HG02678 (cell line): ENCODE results near the gene RABEP1.
"Not testable (repeated sequence)": the region's sequence is repeated elsewhere in the genome, so short reads cannot be mapped to it uniquely, and the experiment has no call there.

Experiments used
- ATAC-seq: cut with Tn5 transposase; IDR thresholded peaks from one replicate; pipeline ENCODE4 v1.9.1; 2021; ENCODE audit warnings: mild to moderate bottlenecking, moderate library complexity; ENCODE audit not compliant: unreplicated experiment

Gene RABEP1

DNA sequence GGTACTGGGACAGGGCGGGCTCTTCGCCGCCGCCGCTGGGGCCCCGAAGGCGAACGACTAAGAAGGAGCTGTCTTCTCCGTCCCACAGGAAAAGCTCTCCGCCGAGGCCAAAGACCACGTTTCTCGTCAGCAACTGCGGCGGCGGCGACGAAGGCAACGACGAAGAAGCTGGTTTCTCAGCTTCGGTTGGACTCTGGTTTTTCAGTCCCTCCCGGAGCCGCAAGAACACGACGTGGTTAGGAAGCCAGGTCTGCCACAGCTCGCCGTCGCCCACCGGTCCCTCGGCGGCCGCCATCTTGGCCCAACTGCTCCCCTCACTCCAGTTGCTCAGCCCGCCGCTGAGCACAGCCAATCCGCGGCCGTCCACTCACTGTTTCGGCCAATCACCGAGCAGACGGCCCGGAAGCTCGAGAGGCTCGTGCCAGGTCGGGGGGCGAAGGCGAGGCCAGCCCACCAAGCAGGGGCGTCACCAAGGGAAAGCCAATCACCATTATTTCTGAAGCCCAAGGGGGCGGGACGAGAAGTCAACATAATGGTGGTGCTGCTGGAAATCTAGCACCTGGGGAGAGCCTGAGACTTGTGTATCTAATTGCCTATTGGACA is 137.4 kb downstream of the RABEP1 start, which contains the start of gene NUP88:
NUP88 (minus strand) TSS at position 307 of the 603 bp plus-strand sequence; CDS start at position 295, 12 bp downstream.
- peak; percentile 90 for ATAC-seq

DNA sequence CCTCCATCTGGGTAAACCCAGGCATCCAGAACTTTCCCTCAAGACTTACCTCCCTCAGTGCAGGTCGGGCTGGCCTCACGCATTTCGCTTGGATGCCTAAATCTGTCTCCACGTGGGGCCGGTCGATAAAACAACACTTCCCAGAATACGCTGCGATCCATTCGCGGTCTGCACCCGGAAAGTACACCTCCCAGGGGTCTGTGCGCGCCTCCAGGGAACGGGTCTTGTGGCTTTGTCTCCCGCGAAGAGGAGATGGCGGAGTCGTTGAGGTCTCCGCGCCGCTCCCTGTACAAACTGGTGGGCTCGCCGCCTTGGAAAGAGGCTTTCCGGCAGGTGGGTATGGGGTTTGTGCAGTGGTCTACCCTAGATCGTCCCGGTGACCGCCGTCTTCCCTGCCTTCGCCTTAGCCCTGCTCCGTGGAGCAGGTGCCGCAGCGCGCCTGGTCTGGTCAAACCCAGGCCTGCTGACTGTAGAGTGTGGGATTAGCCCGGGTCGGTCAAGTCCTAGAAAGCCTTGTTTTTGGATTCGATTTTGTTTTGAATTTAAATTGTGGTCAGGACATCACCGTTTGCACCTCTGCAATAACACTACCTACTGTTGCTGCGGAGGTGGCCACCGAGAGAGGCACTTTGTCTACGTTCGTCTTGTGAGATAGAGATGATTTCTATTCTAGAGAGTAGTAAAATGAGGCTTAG is 138.0 kb downstream of the RABEP1 start, which contains the start of gene RPAIN:
RPAIN (plus strand) TSS at position 224 of the 695 bp plus-strand sequence; CDS start at position 253, 29 bp downstream.
- peak; percentile 58 for ATAC-seq

DNA sequence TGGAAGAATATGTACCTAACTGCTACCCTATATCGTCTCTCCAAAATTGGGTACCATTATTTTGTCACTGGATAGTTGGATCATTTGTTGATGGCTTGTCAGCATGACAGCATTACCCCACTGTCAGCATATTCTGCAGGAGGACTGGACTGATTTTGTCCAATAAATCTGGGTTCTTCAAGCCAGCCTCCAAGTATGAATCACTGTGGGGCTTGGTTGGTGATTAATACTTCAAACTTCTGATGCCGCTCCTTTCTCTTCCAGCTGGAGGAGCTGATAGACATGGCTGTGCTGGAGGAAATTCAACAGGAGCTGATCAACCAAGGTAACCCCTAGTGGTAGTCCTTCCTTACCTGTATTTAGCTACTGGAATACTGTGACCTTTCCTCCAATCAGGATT is 140.4 kb downstream of the RABEP1 start:
- no peak for ATAC-seq

DNA sequence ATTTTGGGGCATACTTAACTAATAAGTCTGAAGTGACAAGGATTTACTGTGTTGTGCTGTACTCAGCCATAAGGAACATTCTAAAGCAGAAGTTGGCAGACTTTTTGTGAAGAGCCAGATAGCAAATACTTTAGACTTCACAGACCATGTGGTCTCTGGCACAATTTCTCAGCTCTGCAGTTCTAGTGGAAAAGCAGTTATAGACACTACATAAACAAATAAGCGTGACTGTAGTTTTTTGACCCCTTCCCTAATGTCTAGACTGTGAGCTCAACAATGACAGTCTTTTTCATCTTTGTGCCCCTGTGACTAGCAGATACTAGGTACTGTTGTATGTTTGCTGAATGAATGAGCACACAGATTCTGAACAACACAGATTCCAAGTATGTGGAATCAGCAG is 142.8 kb downstream of the RABEP1 start:
- no peak for ATAC-seq

DNA sequence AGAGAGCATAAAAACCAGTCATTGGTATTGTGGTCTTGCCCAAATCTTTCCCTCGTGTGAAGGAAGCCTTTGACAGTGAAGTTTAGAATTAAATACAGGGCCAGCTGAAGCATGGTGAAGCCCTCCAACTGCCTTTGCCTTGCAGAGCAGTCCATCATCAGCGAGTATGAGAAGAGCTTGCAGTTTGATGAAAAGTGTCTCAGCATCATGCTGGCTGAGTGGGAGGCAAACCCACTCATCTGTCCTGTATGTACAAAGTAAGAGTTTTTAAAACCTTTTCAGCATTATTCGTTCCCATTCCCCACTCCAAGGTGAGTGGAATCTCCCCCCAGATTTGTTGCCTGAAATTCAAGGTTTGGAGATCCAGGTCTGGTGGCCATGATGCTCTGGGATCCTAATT is 143.7 kb downstream of the RABEP1 start:
- no peak for ATAC-seq

DNA sequence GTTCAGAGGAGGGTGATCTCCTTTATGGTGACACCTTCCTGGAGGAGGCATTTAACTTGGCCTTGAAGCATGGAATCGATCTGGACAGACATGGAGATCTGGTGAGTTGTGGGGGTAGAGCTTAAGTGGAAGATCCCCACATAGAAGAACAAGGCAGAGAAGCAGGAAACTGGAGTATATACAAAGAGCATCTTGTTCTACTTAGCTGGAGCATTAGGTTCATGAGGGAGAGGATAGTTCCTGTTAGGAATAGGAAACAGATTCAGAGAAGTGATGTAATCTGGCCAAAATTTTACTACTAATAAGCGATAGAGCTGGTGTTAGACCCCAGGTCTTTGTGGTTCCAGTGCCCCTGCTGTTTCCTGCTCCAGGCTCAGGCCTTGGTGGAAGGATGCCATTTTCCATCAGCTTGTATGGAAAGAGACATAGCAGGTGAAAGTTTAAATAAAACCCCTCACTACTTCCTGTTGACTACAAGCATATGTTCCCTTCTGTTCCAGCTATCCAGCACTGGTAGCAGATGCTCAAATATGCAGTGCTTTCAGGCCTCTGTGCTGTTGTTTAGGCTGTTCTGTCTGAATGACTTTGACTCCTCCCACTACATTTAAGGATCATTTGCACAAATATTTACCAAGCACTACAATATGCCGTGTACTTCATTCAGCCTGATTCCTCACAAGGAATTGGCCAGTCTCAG is 147.3 kb downstream of the RABEP1 start:
- ATAC-seq, result no peak

DNA sequence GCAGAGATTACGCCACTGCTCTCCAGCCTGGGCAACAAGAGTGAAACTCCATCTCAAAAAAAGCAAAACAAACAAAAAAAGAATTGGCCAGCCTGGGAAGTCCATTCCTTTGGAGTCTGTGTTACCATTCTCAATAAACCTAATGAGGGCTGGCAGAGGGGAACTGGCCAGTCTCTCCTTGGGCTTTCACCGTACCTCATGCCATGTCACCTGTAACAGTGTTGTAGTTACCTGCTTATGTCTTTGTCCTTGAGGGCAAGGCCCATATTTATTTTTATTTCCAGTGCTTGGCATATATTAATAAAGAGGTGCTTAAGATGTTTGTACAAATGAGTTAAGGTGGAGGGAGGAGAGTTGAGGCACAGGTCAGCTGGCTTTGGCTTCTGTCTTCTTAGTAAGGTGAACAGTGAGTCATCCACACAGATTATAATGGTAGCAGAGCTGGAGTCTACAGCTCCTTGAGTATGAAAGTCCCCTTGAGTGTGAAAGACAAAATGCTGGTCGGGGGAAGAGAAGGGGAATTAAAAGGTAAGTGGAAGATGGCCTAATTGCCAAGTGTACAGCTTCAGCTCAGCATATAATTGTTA is 148.4 kb downstream of the RABEP1 start:
- no peak for ATAC-seq

DNA sequence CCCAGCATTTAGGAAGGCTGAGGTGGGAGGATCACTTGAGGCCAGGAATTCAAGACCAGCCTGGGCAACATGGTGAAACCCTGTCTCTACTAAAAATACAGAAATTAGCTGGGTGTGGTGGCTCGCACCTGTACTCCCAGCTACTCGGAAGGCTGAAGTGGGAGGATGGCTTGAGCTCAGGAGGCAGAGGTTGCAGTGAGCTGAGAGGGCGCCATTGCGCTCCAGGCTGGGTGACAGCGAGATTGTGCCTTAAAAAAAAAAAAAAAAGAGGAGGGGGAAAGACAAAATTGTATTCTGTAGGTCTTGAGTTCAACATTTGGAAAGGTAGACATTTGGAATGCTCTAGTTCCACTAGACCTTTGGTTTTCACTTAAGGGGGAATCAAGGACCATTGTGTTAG is 149.2 kb downstream of the RABEP1 start:
- not testable (repeated sequence) for ATAC-seq

DNA sequence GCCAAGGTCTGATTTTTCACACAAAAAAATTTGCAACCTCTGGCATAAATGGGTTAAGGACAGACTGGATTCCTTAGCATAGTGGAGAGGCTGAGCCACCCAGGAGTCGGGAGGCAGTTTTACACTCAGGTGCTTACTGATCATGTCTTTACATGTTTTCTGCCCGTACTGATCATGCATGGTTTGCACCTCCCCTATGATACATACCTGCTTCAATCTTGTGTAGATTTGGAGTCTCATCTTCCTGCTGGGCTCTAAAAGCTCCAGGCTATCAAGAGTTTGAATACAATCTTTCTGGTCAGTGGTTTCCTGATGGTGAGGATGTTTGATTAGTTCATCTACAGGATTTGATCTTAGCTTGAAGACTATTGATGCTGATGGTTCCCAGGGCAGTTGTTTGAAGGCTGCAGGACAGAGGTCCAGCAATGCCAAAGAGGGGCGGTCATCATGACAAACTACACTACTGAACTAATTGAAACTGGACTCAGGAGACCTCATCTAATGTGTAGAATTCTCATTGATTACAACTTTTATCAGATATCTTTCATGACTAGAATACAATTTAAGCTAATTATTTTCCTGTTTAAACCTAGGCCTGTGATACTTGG is 150.0 kb downstream of the RABEP1 start:
- ATAC-seq, result no peak

DNA sequence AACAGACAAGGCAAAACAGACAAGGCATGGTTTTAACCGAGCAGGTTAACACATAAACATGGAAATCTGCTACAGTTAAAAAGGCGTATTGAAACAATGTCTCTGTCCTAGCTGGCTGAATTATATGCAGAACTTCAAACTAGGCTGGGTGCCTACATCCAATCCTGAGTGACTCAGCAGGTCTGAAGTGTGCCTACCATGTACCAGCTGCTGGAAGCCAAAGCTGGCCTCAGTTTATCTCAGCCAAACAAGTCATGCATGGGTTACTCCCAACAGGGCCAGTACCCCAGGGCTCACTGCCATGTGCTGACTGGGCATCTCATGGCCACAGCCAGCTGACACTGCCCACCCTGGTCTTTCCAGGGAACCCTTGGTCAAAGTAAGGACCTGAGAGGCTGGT is 152.9 kb downstream of the RABEP1 start:
- no peak for ATAC-seq
